IPS DF 4.7 (cell line): ENCODE results near the gene EFCAB13.
"Not testable (repeated sequence)": the region's sequence is repeated elsewhere in the genome, so short reads cannot be mapped to it uniquely, and the experiment has no call there.

ENCODE experiments used
- DNase-seq: peaks from one replicate; pipeline ENCODE4 v3.0.0-alpha.2; 2013; ENCODE audit warnings: low spot score; ENCODE audit errors: extremely low read depth

Gene EFCAB13

GRCh38 chr17:47423406-47424295, 99.9 kb downstream of the EFCAB13 start:
- DNase-seq = no peak

- not testable (repeated sequence) for DNase-seq
These were observed 101.5 kb downstream of the EFCAB13 start for GRCh38 chr17:47425233-47425632.

- DNase-seq = not testable (repeated sequence)
These were observed 102.3 kb downstream of the EFCAB13 start for GRCh38 chr17:47425887-47426635.

GRCh38 chr17:47427985-47428384, 104.2 kb downstream of the EFCAB13 start:
- DNase-seq = no peak

GRCh38 chr17:47432240-47432639, 108.5 kb downstream of the EFCAB13 start:
- DNase-seq = not testable (repeated sequence)

- DNase-seq = no peak
These were observed 141.4 kb downstream of the EFCAB13 start for GRCh38 chr17:47465165-47465564.

- not testable (repeated sequence) for DNase-seq
These were observed 143.2 kb downstream of the EFCAB13 start for GRCh38 chr17:47466976-47467375.

- no peak for DNase-seq
These were observed 147.1 kb downstream of the EFCAB13 start for GRCh38 chr17:47470836-47471235.

GRCh38 chr17:47472073-47472472, 148.3 kb downstream of the EFCAB13 start:
- not testable (repeated sequence) for DNase-seq
